ENCODE data around the gene H3-3A. TPM values are rescaled to one million over a fixed set of nuclear protein-coding genes. Genes with fewer than 3 reads are reported as not detected.

The H3-3A gene
- total RNA-seq, 1 donor from 2014 or later: 606 TPM

GRCh38 chr1:226023735-226024134 lies 38.8 kb upstream of the H3-3A start:
- H3K4me3 Mint-ChIP-seq (ENCODE audit: unreplicated experiment): no peak overlapping the region
- no peak for TF ChIP-seq CTCF (IDR thresholded peaks at IDR 0.05; ENCODE audit: unreplicated experiment)
- H3K4me1 Mint-ChIP-seq (ENCODE audit: unreplicated experiment): no peaks in the 10 kb centered on the region
- H3K36me3 Mint-ChIP-seq (ENCODE audit: low read depth, unreplicated experiment): no peaks in the 10 kb centered on the region
- H3K27ac Mint-ChIP-seq (ENCODE audit: unreplicated experiment): no peak overlapping the region
- no peak for DNase-seq (ENCODE audit: low spot score)
- H3K27me3 Mint-ChIP-seq (ENCODE audit: unreplicated experiment): no peaks in the 10 kb centered on the region
- no peaks in the 10 kb centered on the region for H3K9me3 Mint-ChIP-seq (ENCODE audit: unreplicated experiment)

GRCh38 chr1:226026833-226027232 lies 35.7 kb upstream of the H3-3A start:
- Mint-ChIP-seq H3K27me3 (ENCODE audit: unreplicated experiment) (peaks cover 3% of the 10 kb centered on the region), H3K4me1 (ENCODE audit: unreplicated experiment) (no peaks in the 10 kb centered on the region), H3K36me3 (ENCODE audit: low read depth, unreplicated experiment) (no peaks in the 10 kb centered on the region), H3K4me3 (ENCODE audit: unreplicated experiment) (no peak overlapping the region), H3K27ac (ENCODE audit: unreplicated experiment) (no peak overlapping the region), H3K9me3 (ENCODE audit: unreplicated experiment) (no peaks in the 10 kb centered on the region)
- DNase-seq (ENCODE audit: low spot score): no peak
- no peak for TF ChIP-seq CTCF (IDR thresholded peaks at IDR 0.05; ENCODE audit: unreplicated experiment)

GRCh38 chr1:226027538-226028217 lies 34.8 kb upstream of the H3-3A start:
- Mint-ChIP-seq H3K27ac (ENCODE audit: unreplicated experiment) (no peak overlapping the region), H3K4me1 (ENCODE audit: unreplicated experiment) (no peaks in the 10 kb centered on the region), H3K4me3 (ENCODE audit: unreplicated experiment) (no peak overlapping the region), H3K27me3 (ENCODE audit: unreplicated experiment) (peaks cover 3% of the 10 kb centered on the region), H3K36me3 (ENCODE audit: low read depth, unreplicated experiment) (no peaks in the 10 kb centered on the region), H3K9me3 (ENCODE audit: unreplicated experiment) (no peaks in the 10 kb centered on the region)
- no peak for TF ChIP-seq CTCF (IDR thresholded peaks at IDR 0.05; ENCODE audit: unreplicated experiment)
- no peak for DNase-seq (ENCODE audit: low spot score)

- Mint-ChIP-seq H3K4me1 (ENCODE audit: unreplicated experiment) (peaks cover 4% of the 10 kb centered on the region), H3K9me3 (ENCODE audit: unreplicated experiment) (no peaks in the 10 kb centered on the region), H3K36me3 (ENCODE audit: low read depth, unreplicated experiment) (no peaks in the 10 kb centered on the region), H3K27ac (ENCODE audit: unreplicated experiment) (no peak overlapping the region), H3K4me3 (ENCODE audit: unreplicated experiment) (no peak overlapping the region), H3K27me3 (ENCODE audit: unreplicated experiment) (peaks cover 3% of the 10 kb centered on the region)
- no peak for DNase-seq (ENCODE audit: low spot score)
- TF ChIP-seq CTCF (IDR thresholded peaks at IDR 0.05; ENCODE audit: unreplicated experiment): no peak
Observed at GRCh38 chr1:226029093-226029496, 33.4 kb upstream of the H3-3A start.

- no peaks in the 10 kb centered on the region for H3K36me3 Mint-ChIP-seq (ENCODE audit: low read depth, unreplicated experiment)
- no peak overlapping the region for H3K27ac Mint-ChIP-seq (ENCODE audit: unreplicated experiment)
- no peak for TF ChIP-seq CTCF (IDR thresholded peaks at IDR 0.05; ENCODE audit: unreplicated experiment)
- no peak overlapping the region for H3K4me3 Mint-ChIP-seq (ENCODE audit: unreplicated experiment)
- no peak for DNase-seq (ENCODE audit: low spot score)
- H3K4me1 Mint-ChIP-seq (ENCODE audit: unreplicated experiment): peaks cover 4% of the 10 kb centered on the region
- H3K9me3 Mint-ChIP-seq (ENCODE audit: unreplicated experiment): no peaks in the 10 kb centered on the region
- H3K27me3 Mint-ChIP-seq (ENCODE audit: unreplicated experiment): peaks cover 3% of the 10 kb centered on the region
Observed at GRCh38 chr1:226029568-226030225, 32.8 kb upstream of the H3-3A start.

Measured in endothelial cell (in vitro differentiated cells).